Activated CD8-positive, alpha-beta T cell treated with anti-CD3 and anti-CD28 coated beads for 36 hours (primary cell): ENCODE results near the gene OCIAD2. TPM values are rescaled to one million over a fixed set of nuclear protein-coding genes. Genes with fewer than 3 reads are reported as not detected.
"Not testable (repeated sequence)": the region's sequence is repeated elsewhere in the genome, so short reads cannot be mapped to it uniquely, and the experiment has no call there.

Experiments used
- ATAC-seq: fragments of 200-7000 bp; cut with Tn5 transposase; one replicate; pipeline ENCODE4 v1.10.0; 2021; ENCODE audit warnings: mild to moderate bottlenecking, moderate library complexity
- CTCF ChIA-PET: fragments of 350-600 bp; sonication (Branson Sonifier 250); formaldehyde crosslinking; loops from one replicate; lab custom pipeline; 2021; ENCODE audit warnings: antibody characterized with exemption; lab: Charles Lee
- POLR2A ChIA-PET: fragments of 350-600 bp; sonication (Branson Sonifier 250); formaldehyde crosslinking; loops from one replicate; lab custom pipeline; 2021; ENCODE audit warnings: antibody characterized with exemption; lab: Charles Lee
- DNase-seq: peaks from one replicate; pipeline ENCODE4 v3.0.0-alpha.2; 2020
- H3K27ac Mint-ChIP-seq: one replicate; pipeline ENCODE4 v1.8.0; 2021; ENCODE audit warnings: mild to moderate bottlenecking, mixed read lengths
- H3K27me3 Mint-ChIP-seq: one replicate; pipeline ENCODE4 v1.8.0; 2021; ENCODE audit warnings: mixed read lengths
- H3K36me3 Mint-ChIP-seq: one replicate; pipeline ENCODE4 v1.8.0; 2021; ENCODE audit warnings: low read depth, mixed read lengths
- H3K4me1 Mint-ChIP-seq: one replicate; pipeline ENCODE4 v1.8.0; 2021; ENCODE audit warnings: low read depth, mixed read lengths
- H3K4me3 Mint-ChIP-seq: one replicate; pipeline ENCODE4 v1.8.0; 2021; ENCODE audit warnings: mild to moderate bottlenecking, moderate library complexity, mixed read lengths
- H3K9me3 Mint-ChIP-seq: one replicate; pipeline ENCODE4 v1.8.0; 2021; ENCODE audit warnings: mixed read lengths
- CTCF ChIP-seq: fragments of 200-600 bp; IDR thresholded peaks from one replicate; pipeline ENCODE4 v1.8.0; 2022; ENCODE audit warnings: antibody characterized with exemption, mild to moderate bottlenecking
- intact Hi-C: fragments of 100-400 bp; cut with micrococcal nuclease; formaldehyde crosslinking; loops from one replicate; pipeline ENCODE4 v1.10.0; 2022
- total RNA-seq, 2 experiments: library from RNA; stranded (reverse); gene quantifications; one replicate each; pipeline ENCODE4 v1.2.3, GENCODE V29; 2021

Gene OCIAD2
- total RNA-seq, 2 experiments from 2014 or later, result 65.1 to 82.7 TPM

- Mint-ChIP-seq H3K36me3 (peaks cover 59% of the 10 kb centered on the region), H3K9me3 (peaks cover 8% of the 10 kb centered on the region), H3K4me3 (no peak overlapping the region), H3K4me1 (peaks cover 2% of the 10 kb centered on the region), H3K27me3 (no peaks in the 10 kb centered on the region), H3K27ac (no peak overlapping the region)
- ChIA-PET CTCF (interaction anchor here (0.8 to 1.8 kb wide), 4 partner anchors 10 to 72 kb away, joined by 3 to 4 read pairs (median 4); partner anchors contain the start of gene OCIAD2), POLR2A (interaction anchor here (0.9 kb wide), 1 partner anchor 350 kb away, joined by 3 read pairs; no protein-coding TSS in a partner anchor)
- intact Hi-C loops, result no loop called here
- ATAC-seq (no peak), DNase-seq (no peak)
- no peak for TF ChIP-seq CTCF
Observed at GRCh38 chr4:48891028-48891619, 15.4 kb downstream of the OCIAD2 start.

GRCh38 chr4:48889750-48890149 lies 16.8 kb downstream of the OCIAD2 start:
- H3K4me3 Mint-ChIP-seq, H3K4me1 Mint-ChIP-seq, H3K27me3 Mint-ChIP-seq, H3K9me3 Mint-ChIP-seq, CTCF ChIA-PET, intact Hi-C loops, ATAC-seq, DNase-seq, H3K27ac Mint-ChIP-seq, POLR2A ChIA-PET: not testable (repeated sequence)
- H3K36me3 Mint-ChIP-seq, result peaks cover 49% of the 10 kb centered on the region

- H3K4me1 Mint-ChIP-seq, DNase-seq, CTCF ChIA-PET, H3K4me3 Mint-ChIP-seq, POLR2A ChIA-PET, H3K9me3 Mint-ChIP-seq, H3K27ac Mint-ChIP-seq, H3K36me3 Mint-ChIP-seq, ATAC-seq, intact Hi-C loops, H3K27me3 Mint-ChIP-seq: not testable (repeated sequence)
Observed at GRCh38 chr4:48881646-48882045, 24.9 kb downstream of the OCIAD2 start.

- DNase-seq (no peak), ATAC-seq (no peak)
- TF ChIP-seq CTCF, result no peak
- POLR2A ChIA-PET, result no interaction called here
- H3K4me3 Mint-ChIP-seq, result no peak overlapping the region
- H3K9me3 Mint-ChIP-seq, result no peaks in the 10 kb centered on the region
- no peak overlapping the region for H3K27ac Mint-ChIP-seq
- intact Hi-C loops, result no loop called here
- CTCF ChIA-PET, result interaction anchor here (1.6 kb wide), 1 partner anchor 83 kb away, joined by 4 read pairs; no protein-coding TSS in a partner anchor
- H3K4me1 Mint-ChIP-seq, result no peaks in the 10 kb centered on the region
- H3K36me3 Mint-ChIP-seq, result no peaks in the 10 kb centered on the region
- no peaks in the 10 kb centered on the region for H3K27me3 Mint-ChIP-seq
Observed at GRCh38 chr4:48879561-48880442, 26.8 kb downstream of the OCIAD2 start.

GRCh38 chr4:48877827-48878535 lies 28.6 kb downstream of the OCIAD2 start:
- no peak for TF ChIP-seq CTCF
- ChIA-PET CTCF (interaction anchor here (1.6 kb wide), 1 partner anchor 85 kb away, joined by 4 read pairs; no protein-coding TSS in a partner anchor), POLR2A (no interaction called here)
- Mint-ChIP-seq H3K36me3 (no peaks in the 10 kb centered on the region), H3K27ac (no peak overlapping the region), H3K9me3 (no peaks in the 10 kb centered on the region), H3K4me3 (no peak overlapping the region), H3K4me1 (no peaks in the 10 kb centered on the region), H3K27me3 (no peaks in the 10 kb centered on the region)
- intact Hi-C loops, result no loop called here
- ATAC-seq (no peak), DNase-seq (no peak)

DNA sequence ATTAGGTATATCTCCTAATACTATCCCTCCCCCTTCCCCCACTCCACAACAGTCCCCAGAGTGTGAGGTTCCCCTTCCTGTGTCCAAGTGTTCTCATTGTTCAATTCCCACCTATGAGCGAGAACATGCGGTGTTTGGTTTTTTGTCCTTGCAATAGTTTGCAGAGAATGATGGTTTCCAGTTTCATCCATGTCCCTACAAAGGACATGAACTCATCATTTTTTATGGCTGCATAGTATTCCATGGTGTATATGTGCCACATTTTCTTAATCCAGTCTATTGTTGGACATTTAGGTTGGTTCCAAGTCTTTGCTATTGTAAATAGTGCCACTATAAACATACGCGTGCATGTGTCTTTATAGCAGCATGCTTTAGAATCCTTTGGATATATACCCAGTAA lies 41.9 kb downstream of the OCIAD2 start:
- H3K27me3 Mint-ChIP-seq, DNase-seq, CTCF ChIA-PET, ATAC-seq, H3K4me1 Mint-ChIP-seq, H3K9me3 Mint-ChIP-seq, POLR2A ChIA-PET, H3K4me3 Mint-ChIP-seq, intact Hi-C loops, H3K27ac Mint-ChIP-seq, H3K36me3 Mint-ChIP-seq: not testable (repeated sequence)
